Activated CD8-positive, alpha-beta memory T cell treated with anti-CD3 and anti-CD28 coated beads for 4 hours (primary cell): ENCODE data around the gene CEP97.

Experiments
- DNase-seq, 2 donors: peaks; one replicate each; pipeline ENCODE4 v3.0.0-alpha.2; 2020; ENCODE audit warnings: low read depth in 2 of 2

The CEP97 gene

DNA sequence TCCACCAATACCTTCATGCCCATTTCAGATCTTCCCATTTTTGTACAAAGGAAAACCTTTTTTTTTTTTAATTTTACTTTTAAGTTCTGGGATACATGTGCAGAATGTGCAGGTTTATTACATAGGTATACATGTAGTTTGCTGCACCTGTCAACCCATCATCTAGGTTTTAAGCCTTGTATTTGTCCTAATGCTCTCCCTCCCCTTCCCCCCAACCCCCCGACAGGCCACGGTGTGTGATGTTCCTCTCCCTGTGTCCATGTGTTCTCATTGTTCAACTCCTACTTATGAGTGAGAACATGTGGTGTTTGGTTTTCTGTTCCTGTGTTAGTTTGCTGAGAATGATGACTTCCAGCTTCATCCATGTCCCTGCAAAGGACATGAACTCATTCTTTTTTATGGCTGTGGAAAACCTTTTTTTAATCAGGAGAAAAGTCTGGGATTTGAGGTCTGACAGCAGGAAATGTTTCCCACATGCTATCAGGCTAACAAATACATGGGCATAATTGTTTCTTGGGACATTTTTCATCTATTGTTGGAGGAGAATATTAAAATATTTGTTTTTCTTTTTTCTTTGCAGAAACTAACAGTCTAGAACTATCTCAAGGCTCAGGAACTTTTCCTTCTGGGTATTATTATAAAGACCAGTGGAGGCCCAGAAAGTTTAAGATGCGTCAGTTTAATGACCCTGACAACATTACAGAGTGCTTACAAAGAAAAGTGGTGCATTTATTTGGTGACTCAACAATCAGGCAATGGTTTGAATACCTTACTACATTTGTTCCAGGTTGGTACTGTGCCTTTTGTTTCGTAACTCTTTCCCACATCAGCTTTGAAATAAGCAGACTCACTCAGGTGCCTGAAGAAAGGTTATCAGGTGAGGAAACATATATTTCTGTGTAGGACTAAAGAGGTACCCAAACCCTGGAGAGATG is 92.1 kb downstream of the CEP97 start:
- no peak for DNase-seq

DNA sequence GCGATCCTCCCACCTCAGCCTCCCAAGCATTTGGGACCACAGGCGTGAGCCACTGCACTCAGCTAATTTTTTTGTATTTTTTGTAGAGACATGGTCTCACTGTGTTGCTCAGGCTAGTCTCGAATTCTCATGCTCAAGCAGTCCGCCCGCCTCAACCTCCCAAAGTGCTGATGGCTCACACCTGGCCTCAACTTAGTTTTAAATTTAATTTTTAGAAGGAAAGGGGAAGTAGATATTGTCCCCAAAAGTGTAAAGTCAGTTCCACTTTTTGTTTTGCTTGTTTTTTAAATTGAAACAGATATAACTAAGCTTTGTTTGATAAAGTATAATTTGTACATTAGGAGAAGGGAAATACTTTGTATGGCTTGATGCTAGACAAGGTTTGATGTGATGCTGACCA is 93.6 kb downstream of the CEP97 start:
- no peak for DNase-seq

DNA sequence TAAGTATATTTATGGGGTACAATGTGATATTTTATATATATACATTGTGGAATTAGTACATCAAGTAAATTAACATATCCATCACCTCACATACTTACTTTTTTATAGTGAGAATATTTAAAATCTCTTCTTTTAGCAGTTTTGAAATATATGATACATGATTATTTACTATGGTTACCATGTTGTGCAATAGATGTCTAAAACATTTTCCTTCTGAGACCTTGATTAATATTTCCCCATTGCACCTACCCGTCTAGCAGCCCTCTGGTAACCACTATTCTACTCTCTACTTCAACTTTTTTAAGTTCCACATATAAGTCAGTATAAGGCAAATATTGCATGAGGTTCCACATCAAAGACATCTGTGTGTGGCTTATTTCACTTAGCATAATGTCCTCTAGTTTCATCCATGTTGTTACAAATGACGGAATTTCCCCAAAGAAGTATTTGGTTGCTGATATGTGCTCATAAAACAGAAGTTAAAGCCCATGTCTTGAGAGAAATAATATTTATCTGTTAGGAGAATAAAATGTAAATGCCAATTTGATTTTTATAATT is 95.3 kb downstream of the CEP97 start:
- DNase-seq = no peak
